Glutamatergic neuron (in vitro differentiated cells): ENCODE data around the gene LGR6. TPM values are rescaled to one million over a fixed set of nuclear protein-coding genes. Genes with fewer than 3 reads are reported as not detected.
A peak's percentile ranks its signal among the peaks of the same experiment; 100 is the strongest.

Experiments used
- DNase-seq: peaks from one replicate; pipeline ENCODE4 v3.0.0; 2022
- H3K27ac Mint-ChIP-seq: one replicate; pipeline ENCODE4 v1.8.0; 2020; ENCODE audit warnings: mild to moderate bottlenecking, mixed read lengths, inconsistent platforms; ENCODE audit not compliant: unreplicated experiment
- H3K27me3 Mint-ChIP-seq: one replicate; pipeline ENCODE4 v1.8.0; 2020; ENCODE audit warnings: mild to moderate bottlenecking, moderate library complexity, mixed read lengths, inconsistent platforms; ENCODE audit not compliant: unreplicated experiment
- H3K36me3 Mint-ChIP-seq: one replicate; pipeline ENCODE4 v1.8.0; 2020; ENCODE audit warnings: mild to moderate bottlenecking, mixed read lengths, inconsistent platforms; ENCODE audit not compliant: unreplicated experiment
- H3K4me1 Mint-ChIP-seq: one replicate; pipeline ENCODE4 v1.8.0; 2020; ENCODE audit warnings: mild to moderate bottlenecking, low read depth, mixed read lengths, inconsistent platforms; ENCODE audit not compliant: unreplicated experiment
- H3K4me3 Mint-ChIP-seq: one replicate; pipeline ENCODE4 v1.8.0; 2020; ENCODE audit warnings: mild to moderate bottlenecking, mixed read lengths, inconsistent platforms; ENCODE audit not compliant: unreplicated experiment
- H3K9me3 Mint-ChIP-seq: one replicate; pipeline ENCODE4 v1.8.0; 2020; ENCODE audit warnings: mild to moderate bottlenecking, moderate library complexity, mixed read lengths, inconsistent platforms; ENCODE audit not compliant: unreplicated experiment
- total RNA-seq: library from RNA; stranded (reverse); fragmentation: NEBNext Ultra II Directional; extraction: Animal tissue kit (Norgen Biotek cat#: 25700); gene quantifications from one replicate; pipeline ENCODE4 v1.2.1, GENCODE V29; 2021; ENCODE audit not compliant: unreplicated experiment
- TF ChIP-seq, protein P1 (sequence below): fragments of 200-600 bp; sonication (generic); IDR thresholded peaks from one replicate; pipeline ENCODE4 v1.5.0; 2021; ENCODE audit not compliant: partially characterized antibody, unreplicated experiment

The LGR6 gene
- total RNA-seq, 1 donor from 2014 or later, result 0.37 TPM

DNA sequence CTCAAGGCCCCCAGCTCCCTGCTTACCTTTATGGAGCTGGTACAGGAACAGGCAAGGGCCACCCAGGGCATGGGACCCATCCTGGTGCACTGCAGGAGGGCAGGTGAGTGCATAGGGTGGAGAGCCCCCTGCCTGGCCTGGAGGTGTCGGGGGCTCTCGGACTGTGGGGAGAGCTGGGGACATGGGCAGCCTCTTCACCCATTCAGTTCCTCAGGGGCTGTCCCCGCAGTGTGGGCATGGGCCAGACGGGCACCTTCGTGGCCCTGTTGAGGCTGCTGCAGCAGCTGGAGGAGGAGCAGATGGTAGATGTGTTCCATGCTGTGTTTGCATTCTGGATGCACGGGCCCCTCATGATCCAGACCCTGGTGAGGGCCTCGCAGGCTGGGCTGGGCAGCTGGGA is 7.3 kb upstream of the LGR6 start:
- peaks cover 12% of the 10 kb centered on the region for H3K27me3 Mint-ChIP-seq
- H3K27ac Mint-ChIP-seq, result no peak overlapping the region
- TF ChIP-seq, protein P1, sequence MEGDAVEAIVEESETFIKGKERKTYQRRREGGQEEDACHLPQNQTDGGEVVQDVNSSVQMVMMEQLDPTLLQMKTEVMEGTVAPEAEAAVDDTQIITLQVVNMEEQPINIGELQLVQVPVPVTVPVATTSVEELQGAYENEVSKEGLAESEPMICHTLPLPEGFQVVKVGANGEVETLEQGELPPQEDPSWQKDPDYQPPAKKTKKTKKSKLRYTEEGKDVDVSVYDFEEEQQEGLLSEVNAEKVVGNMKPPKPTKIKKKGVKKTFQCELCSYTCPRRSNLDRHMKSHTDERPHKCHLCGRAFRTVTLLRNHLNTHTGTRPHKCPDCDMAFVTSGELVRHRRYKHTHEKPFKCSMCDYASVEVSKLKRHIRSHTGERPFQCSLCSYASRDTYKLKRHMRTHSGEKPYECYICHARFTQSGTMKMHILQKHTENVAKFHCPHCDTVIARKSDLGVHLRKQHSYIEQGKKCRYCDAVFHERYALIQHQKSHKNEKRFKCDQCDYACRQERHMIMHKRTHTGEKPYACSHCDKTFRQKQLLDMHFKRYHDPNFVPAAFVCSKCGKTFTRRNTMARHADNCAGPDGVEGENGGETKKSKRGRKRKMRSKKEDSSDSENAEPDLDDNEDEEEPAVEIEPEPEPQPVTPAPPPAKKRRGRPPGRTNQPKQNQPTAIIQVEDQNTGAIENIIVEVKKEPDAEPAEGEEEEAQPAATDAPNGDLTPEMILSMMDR, result no peak
- no peak for DNase-seq
- peaks cover 4% of the 10 kb centered on the region for H3K9me3 Mint-ChIP-seq
- H3K36me3 Mint-ChIP-seq, result no peaks in the 10 kb centered on the region
- H3K4me3 Mint-ChIP-seq, result no peak overlapping the region
- peaks cover 8% of the 10 kb centered on the region for H3K4me1 Mint-ChIP-seq

DNA sequence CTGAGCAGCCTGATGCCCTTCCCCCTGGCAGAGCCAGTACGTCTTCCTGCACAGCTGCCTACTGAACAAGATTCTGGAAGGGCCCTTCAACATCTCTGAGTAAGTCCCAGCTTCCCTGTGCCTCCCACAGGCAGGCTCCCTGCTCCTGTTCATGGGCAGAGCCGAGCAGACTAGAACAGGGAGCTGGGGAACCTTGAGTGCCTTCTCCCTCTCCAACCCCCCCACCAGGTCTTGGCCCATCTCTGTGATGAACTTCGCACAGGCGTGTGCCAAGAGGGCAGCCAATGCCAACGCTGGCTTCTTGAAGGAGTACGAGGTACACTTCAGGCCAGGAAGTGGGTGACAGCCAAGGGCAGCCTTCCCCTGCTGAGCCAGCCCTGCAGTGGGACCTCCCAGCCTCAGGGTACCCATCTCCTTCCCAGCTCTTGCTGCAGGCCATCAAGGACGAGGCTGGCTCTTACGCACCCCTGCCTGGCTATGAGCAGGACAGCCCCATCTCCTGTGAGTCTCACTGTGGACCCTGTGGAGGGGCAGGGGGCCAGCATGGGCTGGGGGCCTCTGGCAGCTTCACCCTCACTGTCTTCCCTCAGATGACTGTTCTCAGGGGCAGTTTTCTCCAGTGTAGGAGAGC is 6.4 kb upstream of the LGR6 start:
- peaks cover 4% of the 10 kb centered on the region for H3K9me3 Mint-ChIP-seq
- no peak overlapping the region for H3K27ac Mint-ChIP-seq
- no peak for DNase-seq
- TF ChIP-seq, protein P1, result no peak
- H3K4me3 Mint-ChIP-seq, result no peak overlapping the region
- no peaks in the 10 kb centered on the region for H3K36me3 Mint-ChIP-seq
- H3K27me3 Mint-ChIP-seq, result peaks cover 12% of the 10 kb centered on the region
- peaks cover 8% of the 10 kb centered on the region for H3K4me1 Mint-ChIP-seq

DNA sequence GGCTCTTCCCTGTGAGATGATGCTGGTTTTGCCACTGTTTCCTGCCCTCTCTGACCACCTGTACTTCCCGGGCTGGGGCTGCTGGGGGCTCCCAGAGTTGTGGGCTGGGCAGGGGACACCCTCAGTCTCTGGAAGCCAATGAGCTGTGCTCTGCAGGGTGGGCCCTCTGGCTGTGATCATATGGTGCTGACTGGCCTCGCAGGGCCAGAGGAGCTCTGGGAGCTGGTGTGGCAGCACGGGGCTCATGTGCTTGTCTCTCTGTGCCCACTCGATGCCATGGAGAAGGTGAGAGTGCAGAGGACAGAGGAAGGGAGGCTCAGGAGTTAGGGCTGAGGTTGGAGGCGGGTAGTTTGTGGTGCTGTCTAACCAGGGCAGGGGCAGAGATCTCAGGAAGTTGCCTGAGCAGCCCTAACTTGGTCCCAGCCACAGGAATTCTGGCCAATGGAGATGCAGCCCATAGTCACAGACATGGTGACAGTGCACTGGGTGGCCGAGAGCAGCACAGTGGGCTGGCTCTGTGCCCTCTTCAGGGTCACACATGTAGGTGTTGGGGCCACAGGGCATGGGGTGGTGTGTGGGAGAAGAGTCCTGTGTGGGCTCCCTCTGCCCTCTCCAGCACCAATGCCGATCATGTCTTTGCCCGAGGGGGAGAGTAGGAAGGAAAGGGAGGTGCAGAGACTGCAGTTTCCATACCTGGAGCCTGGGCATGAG is 5.7 kb upstream of the LGR6 start:
- Mint-ChIP-seq H3K9me3 (peaks cover 4% of the 10 kb centered on the region), H3K36me3 (no peaks in the 10 kb centered on the region), H3K4me3 (no peak overlapping the region), H3K27ac (no peak overlapping the region), H3K4me1 (peaks cover 8% of the 10 kb centered on the region), H3K27me3 (peaks cover 12% of the 10 kb centered on the region)
- TF ChIP-seq, protein P1, result no peak
- no peak for DNase-seq

DNA sequence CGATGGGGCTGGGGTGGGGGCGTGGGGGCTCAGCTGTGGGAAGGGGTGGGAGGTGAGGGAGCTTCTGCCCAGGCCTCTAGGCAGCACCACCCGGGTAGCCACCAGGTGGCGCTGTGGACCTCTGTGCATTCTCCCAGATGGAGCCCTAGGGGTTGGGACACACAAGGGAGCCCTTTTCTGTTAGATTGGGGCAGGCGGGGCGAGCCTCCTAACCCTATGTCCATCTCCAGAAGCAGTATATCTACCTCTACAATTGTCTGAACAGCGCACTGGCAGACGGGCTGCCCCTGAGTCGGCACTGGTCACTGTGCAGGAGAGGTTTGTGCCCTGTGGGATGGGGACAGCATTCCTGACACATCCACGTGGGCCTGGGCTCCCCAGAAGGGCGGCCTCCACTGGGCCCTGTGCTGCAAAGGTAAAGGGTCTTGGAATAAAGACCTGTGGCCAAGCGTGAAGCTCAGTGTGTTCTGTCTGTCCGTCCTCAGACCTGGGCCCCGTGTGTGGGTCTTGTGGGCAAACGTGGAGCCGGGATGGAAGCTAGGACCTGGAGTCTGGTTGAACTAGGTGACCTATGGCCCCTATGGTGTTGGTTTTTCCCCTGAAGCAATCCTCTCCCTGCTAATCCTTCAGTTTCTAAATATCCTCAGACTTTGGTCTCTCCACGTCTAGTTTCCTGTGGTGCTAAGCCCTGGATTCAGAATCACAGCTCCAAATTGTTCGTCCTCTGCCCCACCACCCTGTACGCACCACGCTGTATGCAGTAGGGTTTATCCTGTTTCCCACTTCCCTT is 4.4 kb upstream of the LGR6 start:
- peaks cover 8% of the 10 kb centered on the region for H3K27me3 Mint-ChIP-seq
- H3K27ac Mint-ChIP-seq, result peak overlapping the region; percentile 75
- H3K4me1 Mint-ChIP-seq, result peaks cover 8% of the 10 kb centered on the region
- peak overlapping the region; percentile 52 for H3K4me3 Mint-ChIP-seq
- H3K36me3 Mint-ChIP-seq, result no peaks in the 10 kb centered on the region
- DNase-seq, result peak; percentile 93
- peaks cover 4% of the 10 kb centered on the region for H3K9me3 Mint-ChIP-seq
- TF ChIP-seq, protein P1, result peak; percentile 89
